Neural progenitor cell (in vitro differentiated cells): ENCODE results near the gene PEPD.

Source experiments
- EZH2 ChIP-seq: fragments of 200-600 bp; sonication (generic); IDR thresholded peaks from 2 replicates; pipeline ENCODE4 v1.6.1; 2017; ENCODE audit warnings: antibody characterized with exemption, mild to moderate bottlenecking, moderate library complexity
- EZH2phosphoT487 ChIP-seq: fragments of 200-600 bp; sonication (generic); IDR thresholded peaks from 2 replicates; pipeline ENCODE4 v1.6.1; 2017; ENCODE audit warnings: antibody characterized with exemption
- TF ChIP-seq, protein P1 (sequence below): fragments of 200-600 bp; sonication (generic); IDR thresholded peaks from 2 replicates; pipeline ENCODE4 v1.5.1; 2017; ENCODE audit warnings: antibody characterized with exemption, mild to moderate bottlenecking

GRCh38 chr19:33505148-33505547 is 16.4 kb downstream of the PEPD start:
- TF ChIP-seq EZH2 (no peak), EZH2phosphoT487 (no peak)
- TF ChIP-seq, protein P1, sequence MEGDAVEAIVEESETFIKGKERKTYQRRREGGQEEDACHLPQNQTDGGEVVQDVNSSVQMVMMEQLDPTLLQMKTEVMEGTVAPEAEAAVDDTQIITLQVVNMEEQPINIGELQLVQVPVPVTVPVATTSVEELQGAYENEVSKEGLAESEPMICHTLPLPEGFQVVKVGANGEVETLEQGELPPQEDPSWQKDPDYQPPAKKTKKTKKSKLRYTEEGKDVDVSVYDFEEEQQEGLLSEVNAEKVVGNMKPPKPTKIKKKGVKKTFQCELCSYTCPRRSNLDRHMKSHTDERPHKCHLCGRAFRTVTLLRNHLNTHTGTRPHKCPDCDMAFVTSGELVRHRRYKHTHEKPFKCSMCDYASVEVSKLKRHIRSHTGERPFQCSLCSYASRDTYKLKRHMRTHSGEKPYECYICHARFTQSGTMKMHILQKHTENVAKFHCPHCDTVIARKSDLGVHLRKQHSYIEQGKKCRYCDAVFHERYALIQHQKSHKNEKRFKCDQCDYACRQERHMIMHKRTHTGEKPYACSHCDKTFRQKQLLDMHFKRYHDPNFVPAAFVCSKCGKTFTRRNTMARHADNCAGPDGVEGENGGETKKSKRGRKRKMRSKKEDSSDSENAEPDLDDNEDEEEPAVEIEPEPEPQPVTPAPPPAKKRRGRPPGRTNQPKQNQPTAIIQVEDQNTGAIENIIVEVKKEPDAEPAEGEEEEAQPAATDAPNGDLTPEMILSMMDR: no peak
